NCI-H1417 (cell line): ENCODE measurements around the gene PSMD9.

Source experiments
- DNase-seq, 3 experiments: peaks; one replicate each; lab custom pipeline; 2025; lab: John Stamatoyannopoulos, UW

PSMD9 gene

DNA sequence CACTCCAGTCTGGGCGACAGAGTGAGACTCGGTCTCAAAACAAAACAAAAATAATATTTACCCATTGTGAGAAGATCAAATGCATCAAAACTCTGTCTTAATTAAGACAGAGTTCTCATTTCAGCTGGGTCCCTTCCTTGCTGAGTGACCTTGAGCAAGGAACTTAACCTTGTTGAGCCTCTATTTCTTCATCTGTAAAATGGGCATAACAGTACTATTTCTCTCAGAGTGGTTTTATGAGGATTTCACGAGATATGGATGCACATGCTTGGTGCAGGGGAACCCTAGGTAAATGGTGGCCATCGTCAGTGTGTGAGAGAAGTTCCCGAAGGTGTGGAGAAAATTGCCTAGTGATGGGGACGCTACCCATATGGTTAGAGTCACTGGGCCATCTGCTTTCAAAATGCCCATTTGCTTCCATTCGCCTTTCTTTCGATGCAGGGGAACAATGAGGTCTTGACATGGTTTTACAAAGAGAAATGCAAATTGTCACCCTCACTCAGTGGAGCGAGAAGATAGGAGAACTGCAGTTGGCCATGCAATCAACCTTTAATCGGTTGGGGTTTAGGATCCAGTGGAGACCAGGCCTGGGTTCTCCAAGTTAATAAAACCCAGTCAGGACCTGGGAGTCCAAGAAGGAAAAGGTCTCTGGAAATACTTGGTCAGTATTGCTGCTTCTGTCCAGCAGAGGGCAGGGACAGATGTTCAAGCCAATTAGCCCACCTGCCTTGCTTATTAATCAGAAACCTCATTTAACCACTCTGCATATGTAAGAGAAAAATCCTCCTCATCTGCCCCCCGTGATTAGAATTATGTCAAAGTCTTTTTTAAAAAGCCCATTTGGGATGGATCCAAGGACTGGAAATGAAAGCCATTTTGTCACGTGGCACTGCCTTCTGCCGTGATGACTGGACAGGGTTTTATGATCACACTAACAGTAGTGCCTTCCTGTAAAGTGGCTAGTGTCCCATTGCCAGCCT lies 67.0 kb downstream of the PSMD9 start:
- peak in 1 of 3 experiments; percentile 26 for DNase-seq

DNA sequence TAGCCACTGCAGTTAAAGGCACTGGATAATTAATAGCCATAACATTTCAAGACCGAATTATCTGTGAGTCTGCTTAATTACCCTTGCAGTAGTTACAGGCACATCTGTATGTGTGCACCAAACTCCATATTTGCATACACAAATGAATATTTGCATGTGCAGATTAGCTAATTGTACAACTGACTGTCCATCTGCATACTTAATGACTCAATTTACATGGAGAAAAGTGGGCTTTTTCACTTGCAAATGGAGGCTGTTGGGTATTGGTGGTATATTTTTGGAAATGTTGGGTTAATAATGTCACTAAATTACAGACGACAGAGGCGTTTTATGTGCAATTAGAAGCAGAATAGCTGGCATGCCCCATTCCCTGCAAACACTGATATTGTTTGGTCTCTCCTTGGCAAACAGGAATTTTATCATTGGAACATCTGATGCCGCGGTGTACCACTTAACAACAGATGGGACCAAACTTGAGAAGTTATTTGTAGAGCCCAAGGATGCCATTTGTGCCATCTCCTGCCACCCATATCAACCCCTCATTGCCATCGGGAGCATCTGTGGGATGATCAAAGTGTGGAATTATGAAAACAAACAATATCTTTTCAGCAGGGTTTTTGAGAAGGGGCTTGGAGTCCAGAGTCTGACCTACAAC lies 69.4 kb downstream of the PSMD9 start:
- no peak for DNase-seq

DNA sequence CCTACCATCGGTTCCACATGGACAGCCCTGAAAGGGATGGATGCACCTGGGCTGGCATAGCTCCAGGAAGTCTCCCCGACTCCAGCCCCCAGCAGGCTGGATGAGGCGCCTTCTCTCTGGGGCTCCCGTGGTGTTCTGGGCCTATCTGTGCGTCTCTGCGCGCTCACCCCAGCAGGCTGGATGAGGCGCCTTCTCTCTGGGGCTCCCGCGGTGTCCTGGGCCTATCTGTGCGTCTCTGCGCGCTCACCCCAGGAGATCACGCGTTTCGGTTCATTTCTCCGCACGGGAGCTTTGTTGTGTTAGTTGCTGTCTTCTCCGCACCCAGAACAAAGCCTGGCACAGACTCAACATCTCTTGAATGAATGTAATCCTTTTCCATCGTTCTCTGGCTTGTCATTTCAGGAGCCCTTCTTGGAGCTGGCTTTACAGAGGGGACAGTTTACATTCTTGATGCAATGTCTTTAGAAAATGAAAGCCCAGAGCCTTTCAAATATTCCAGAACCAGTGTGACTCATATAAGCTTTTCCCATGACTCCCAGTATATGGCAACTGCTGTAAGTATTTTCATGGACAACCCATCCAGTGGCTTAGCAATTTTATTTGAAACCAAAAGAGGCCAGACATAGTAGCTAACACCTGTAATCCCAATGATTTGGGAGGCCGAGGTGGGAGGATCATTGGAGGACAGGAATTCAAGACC lies 70.1 kb downstream of the PSMD9 start:
- DNase-seq: peak in 1 of 3 experiments; percentile 87

DNA sequence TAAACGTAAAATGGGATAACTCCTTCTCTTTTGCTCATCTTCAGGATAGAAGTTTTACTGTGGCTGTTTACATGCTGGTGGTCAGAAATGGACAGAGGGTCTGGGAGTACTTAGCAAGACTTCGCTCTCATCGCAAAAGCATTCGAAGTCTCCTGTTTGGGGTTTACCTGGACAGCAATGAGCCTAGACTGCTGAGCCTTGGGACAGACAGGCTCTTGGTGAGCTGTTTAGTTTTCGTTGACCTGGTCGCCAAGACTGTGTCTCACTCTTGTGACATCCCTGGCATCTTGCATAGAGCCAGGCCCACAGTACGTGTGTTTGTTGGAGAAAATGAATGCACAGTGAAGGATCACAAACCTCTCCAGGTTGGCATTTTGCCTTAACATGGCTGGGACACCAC lies 72.0 kb downstream of the PSMD9 start:
- DNase-seq: no peak

DNA sequence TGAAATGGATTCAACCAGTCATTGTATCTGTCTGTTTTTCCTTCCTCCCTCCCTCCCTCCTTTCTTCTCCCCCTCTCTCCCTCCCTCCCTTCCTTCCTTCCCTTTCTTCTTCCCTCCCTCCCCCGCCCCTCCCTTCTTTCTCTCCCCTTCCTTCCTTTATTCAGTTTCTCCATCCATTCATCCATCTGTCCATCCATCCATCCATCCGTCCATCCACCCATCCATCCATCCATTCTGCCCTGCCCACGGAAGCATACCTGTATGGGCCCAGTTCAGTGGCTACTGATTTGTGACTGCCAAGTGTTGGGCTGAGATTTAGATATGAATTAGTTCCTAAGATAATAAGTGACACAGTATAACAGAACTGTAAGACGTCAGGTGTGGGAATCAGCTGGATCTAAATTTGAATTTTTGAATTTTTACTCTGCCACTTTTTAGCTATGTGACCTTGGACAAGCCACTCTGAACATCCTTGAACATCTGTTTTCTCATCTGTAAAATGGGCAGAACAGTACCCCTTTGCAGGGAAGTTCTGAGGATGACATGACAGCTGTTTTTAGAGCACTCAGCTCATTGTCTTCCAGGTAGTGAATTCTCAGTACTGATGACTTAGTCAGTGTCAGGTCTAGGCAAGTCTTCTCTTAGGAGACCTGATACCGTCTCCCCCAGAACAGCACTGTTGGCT lies 72.7 kb downstream of the PSMD9 start:
- DNase-seq: no peak

DNA sequence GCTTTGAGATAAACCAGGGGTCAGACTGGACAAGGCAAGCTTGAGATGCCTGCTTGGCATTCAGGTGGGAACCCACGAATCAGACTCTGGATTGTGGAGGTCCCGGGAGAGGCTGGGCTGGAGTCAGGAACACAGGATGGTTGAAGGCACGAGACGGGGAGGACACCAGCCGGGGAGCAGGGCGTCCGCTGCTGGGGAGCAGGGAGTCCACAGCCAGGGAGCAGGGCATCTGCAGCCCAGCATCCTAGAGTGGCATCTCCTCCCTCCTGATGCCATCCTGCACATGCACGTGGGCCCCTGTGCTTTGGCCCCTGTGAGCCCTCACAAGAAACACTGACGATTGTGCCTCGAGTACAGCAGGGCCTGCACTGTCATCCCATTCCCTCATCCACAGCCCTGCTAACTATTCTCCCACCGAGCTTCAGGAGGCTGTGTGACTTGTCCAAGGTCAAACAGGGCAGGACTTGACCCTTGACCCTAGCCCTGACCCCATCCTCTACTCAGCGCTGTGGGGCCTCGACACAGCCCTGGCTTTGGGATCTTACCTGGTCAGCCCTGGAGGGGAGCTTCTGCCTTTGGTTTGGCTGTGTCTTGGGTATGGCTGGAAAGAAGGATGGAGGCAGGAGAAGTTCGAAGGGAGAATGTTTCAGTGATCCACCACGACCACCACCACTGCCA lies 74.9 kb downstream of the PSMD9 start:
- DNase-seq: no peak

DNA sequence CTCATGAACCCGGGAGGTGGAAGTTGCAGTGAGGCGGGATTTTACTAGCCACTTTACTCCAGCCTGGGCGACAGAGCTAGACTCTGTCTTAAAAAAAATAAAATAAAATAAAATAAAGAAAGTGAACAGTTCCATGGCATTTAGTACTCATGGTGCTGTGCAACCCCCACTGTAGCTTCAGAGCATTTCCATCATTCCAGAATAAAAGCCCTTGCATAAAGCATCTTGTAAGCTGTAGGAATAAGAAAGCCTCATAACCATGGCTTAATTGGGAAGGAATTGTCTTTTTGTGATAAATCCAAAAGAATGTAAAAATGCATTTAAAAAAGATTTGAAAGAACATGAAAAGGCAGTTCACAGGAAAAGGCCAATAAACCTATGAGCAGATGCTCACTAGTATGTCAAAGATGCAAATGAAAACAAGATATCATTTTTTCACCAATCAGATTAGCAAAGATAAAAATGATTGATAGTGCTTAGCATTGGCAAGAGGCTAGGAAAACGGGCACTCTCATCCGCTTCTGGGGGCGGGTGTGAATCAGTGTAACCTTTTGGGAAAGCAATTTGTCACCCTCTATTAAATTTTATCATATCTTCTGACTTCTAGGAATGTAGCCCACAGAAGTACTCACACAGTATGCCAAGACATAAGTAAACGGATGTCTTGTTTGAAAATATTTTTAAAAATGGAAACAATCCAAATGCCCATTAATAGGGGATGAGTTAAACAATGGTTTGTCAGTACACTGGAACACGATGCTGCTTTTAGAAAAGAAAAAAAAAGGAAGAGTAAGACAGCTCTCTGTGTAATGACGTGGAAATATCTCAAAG lies 76.4 kb downstream of the PSMD9 start:
- no peak for DNase-seq

DNA sequence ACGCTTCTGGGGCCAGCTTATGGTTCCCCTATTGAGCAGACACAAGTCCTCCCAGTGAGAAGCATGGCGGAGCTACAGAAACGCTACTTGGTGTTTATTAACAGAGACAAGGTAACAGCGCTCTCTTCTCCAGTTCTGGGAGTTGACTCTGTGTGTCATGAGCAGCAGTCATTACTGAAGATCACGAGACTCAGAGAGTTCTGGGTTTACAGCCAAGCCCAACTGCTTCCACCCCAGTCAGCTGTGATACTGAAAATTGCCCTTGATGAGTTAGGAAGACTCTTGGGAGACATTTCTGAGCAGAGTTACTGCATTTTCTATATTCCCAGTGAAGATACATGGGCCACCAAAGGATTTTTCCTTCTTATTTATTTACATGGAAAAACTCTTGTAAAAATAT lies 78.4 kb downstream of the PSMD9 start:
- DNase-seq: no peak
